ENCODE data around the gene ARID3B. TPM values are rescaled to one million over a fixed set of nuclear protein-coding genes. Genes with fewer than 3 reads are reported as not detected.

The ARID3B gene
- total RNA-seq, 1 donor from 2014 or later: 15.2 TPM

- Histone ChIP-seq H3K27me3 (no peaks in the 10 kb centered on the region), H3K4me3 (no peak overlapping the region), H3K27ac (no peak overlapping the region), H3K9me3 (no peaks in the 10 kb centered on the region), H3K4me1 (no peaks in the 10 kb centered on the region), H3K36me3 (peaks cover 0 to 8% of the 10 kb centered on the region in 2 donors)
- TF ChIP-seq, protein P1, sequence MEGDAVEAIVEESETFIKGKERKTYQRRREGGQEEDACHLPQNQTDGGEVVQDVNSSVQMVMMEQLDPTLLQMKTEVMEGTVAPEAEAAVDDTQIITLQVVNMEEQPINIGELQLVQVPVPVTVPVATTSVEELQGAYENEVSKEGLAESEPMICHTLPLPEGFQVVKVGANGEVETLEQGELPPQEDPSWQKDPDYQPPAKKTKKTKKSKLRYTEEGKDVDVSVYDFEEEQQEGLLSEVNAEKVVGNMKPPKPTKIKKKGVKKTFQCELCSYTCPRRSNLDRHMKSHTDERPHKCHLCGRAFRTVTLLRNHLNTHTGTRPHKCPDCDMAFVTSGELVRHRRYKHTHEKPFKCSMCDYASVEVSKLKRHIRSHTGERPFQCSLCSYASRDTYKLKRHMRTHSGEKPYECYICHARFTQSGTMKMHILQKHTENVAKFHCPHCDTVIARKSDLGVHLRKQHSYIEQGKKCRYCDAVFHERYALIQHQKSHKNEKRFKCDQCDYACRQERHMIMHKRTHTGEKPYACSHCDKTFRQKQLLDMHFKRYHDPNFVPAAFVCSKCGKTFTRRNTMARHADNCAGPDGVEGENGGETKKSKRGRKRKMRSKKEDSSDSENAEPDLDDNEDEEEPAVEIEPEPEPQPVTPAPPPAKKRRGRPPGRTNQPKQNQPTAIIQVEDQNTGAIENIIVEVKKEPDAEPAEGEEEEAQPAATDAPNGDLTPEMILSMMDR (IDR thresholded peaks at IDR 0.05): no peak
- no peak for TF ChIP-seq POLR2AphosphoS5 (IDR thresholded peaks at IDR 0.05; ENCODE audit: insufficient read depth in 1 of 2, low read depth in 1 of 2)
- DNase-seq (ENCODE audit: extremely low spot score in 2 of 2): no peak
- intact Hi-C loops (cut with DNase I): no loop called here
Observed at GRCh38 chr15:74579001-74579400, 38.0 kb downstream of the ARID3B start.

DNA sequence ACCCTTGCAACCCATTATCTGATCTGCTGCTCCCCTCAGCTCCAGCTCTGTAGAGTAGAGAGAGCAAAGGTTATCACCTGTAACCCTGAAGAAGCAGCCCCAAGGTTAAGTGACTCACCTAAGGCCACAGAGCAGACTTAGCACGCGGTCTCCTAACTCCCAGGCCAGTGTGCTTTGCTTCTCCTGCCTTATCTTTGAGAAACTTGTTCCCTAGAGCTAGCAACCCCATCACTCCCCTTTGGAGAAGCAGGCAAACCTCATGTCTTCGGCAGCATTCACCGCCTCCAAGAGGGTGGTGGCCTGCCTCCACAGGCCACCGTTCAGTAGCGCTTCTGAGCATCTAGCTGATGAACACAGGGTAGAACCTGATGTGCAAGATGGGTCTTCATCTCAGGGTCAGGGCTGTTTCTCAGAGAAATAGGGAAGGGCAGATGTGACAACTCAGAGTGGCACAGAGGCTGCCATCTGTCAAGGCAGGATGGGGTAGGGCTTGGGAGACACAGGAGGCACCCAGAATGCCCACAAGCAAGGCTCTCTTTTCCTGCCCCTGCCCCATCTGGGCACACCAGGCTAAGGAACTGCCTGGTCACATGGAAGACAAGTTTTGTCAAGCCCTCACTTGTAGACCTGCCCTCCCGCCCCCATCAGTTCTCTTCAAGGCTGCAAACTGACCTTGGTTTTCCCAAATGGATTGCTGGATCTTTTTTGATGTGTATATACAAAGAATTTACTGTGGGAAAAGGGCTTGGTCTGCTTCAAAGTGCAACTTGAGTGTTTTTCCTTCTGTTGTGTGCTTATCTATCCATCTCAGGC is 39.7 kb downstream of the ARID3B start:
- intact Hi-C loops (cut with DNase I): no loop called here
- H3K36me3 ChIP-seq: peaks cover 0 to 1% of the 10 kb centered on the region in 2 donors
- DNase-seq (ENCODE audit: extremely low spot score in 2 of 2): no peak

GRCh38 chr15:74584204-74584603 is 43.2 kb downstream of the ARID3B start:
- no peaks in the 10 kb centered on the region for H3K36me3 ChIP-seq

More for the DNA sequence above, 39.7 kb downstream of the ARID3B start:
- TF ChIP-seq POLR2A (IDR thresholded peaks at IDR 0.05) (no peak), POLR2AphosphoS5 (IDR thresholded peaks at IDR 0.05; ENCODE audit: insufficient read depth in 1 of 2, low read depth in 1 of 2) (no peak)
- TF ChIP-seq, protein P1 (IDR thresholded peaks at IDR 0.05): no peak
- Histone ChIP-seq H3K4me3 (no peak overlapping the region), H3K27ac (no peak overlapping the region), H3K4me1 (no peaks in the 10 kb centered on the region), H3K9me3 (no peaks in the 10 kb centered on the region), H3K27me3 (no peaks in the 10 kb centered on the region)

GRCh38 chr15:74584779-74585178 is 43.8 kb downstream of the ARID3B start:
- H3K4me1 ChIP-seq: no peaks in the 10 kb centered on the region
- no peaks in the 10 kb centered on the region for H3K27me3 ChIP-seq
- no peaks in the 10 kb centered on the region for H3K9me3 ChIP-seq
- H3K27ac ChIP-seq: no peak overlapping the region
- no peak overlapping the region for H3K4me3 ChIP-seq
- DNase-seq (ENCODE audit: extremely low spot score in 2 of 2): no peak
- no peaks in the 10 kb centered on the region for H3K36me3 ChIP-seq
- intact Hi-C loops (cut with DNase I): no loop called here
- TF ChIP-seq, protein P1 (IDR thresholded peaks at IDR 0.05): no peak
- TF ChIP-seq POLR2AphosphoS5 (IDR thresholded peaks at IDR 0.05; ENCODE audit: insufficient read depth in 1 of 2, low read depth in 1 of 2) (no peak), POLR2A (IDR thresholded peaks at IDR 0.05) (no peak)

More at GRCh38 chr15:74584204-74584603, 43.2 kb downstream of the ARID3B start:
- TF ChIP-seq, protein P1 (IDR thresholded peaks at IDR 0.05): no peak
- TF ChIP-seq POLR2AphosphoS5 (IDR thresholded peaks at IDR 0.05; ENCODE audit: insufficient read depth in 1 of 2, low read depth in 1 of 2) (no peak), POLR2A (IDR thresholded peaks at IDR 0.05) (no peak)
- DNase-seq (ENCODE audit: extremely low spot score in 2 of 2): no peak
- intact Hi-C loops (cut with DNase I): no loop called here
- no peak overlapping the region for H3K4me3 ChIP-seq
- no peak overlapping the region for H3K27ac ChIP-seq
- no peaks in the 10 kb centered on the region for H3K27me3 ChIP-seq
- no peaks in the 10 kb centered on the region for H3K4me1 ChIP-seq
- H3K9me3 ChIP-seq: no peaks in the 10 kb centered on the region

- no peaks in the 10 kb centered on the region for H3K4me1 ChIP-seq
- H3K36me3 ChIP-seq: no peaks in the 10 kb centered on the region
- no peak overlapping the region for H3K4me3 ChIP-seq
- no peak overlapping the region for H3K27ac ChIP-seq
- no peaks in the 10 kb centered on the region for H3K27me3 ChIP-seq
- H3K9me3 ChIP-seq: no peaks in the 10 kb centered on the region
- DNase-seq (ENCODE audit: extremely low spot score in 2 of 2): no peak
- intact Hi-C loops (cut with DNase I): no loop called here
- TF ChIP-seq, protein P1 (IDR thresholded peaks at IDR 0.05): no peak
- TF ChIP-seq POLR2A (IDR thresholded peaks at IDR 0.05): no peak
- TF ChIP-seq POLR2AphosphoS5 (IDR thresholded peaks at IDR 0.05; ENCODE audit: insufficient read depth in 1 of 2, low read depth in 1 of 2): no peak
Observed at GRCh38 chr15:74585191-74585590, 44.2 kb downstream of the ARID3B start.

All from vagina (tissue), 2 donors.